ENCODE data around the gene ROBO2. TPM values are rescaled to one million over a fixed set of nuclear protein-coding genes. Genes with fewer than 3 reads are reported as not detected.

Gene ROBO2
- total RNA-seq, 2 experiments from 2014 or later, result not detected

GRCh38 chr3:77475507-77475906 lies 435.6 kb downstream of the ROBO2 start:
- Mint-ChIP-seq H3K4me3 (no peak overlapping the region), H3K9me3 (peaks cover 40% of the 10 kb centered on the region), H3K27ac (no peak overlapping the region), H3K4me1 (ENCODE audit: low read depth) (no peaks in the 10 kb centered on the region), H3K27me3 (no peaks in the 10 kb centered on the region), H3K36me3 (no peaks in the 10 kb centered on the region)
- POLR2A ChIA-PET, result no interaction called here
- no peak for DNase-seq
- CTCF ChIA-PET, result no interaction called here
- intact Hi-C loops (cut with micrococcal nuclease), result no loop called here

- no peak overlapping the region for H3K4me3 Mint-ChIP-seq
- H3K36me3 Mint-ChIP-seq, result no peaks in the 10 kb centered on the region
- intact Hi-C loops (cut with micrococcal nuclease), result no loop called here
- no peak for DNase-seq
- H3K27ac Mint-ChIP-seq, result no peak overlapping the region
- no peaks in the 10 kb centered on the region for H3K4me1 Mint-ChIP-seq (ENCODE audit: low read depth)
- H3K9me3 Mint-ChIP-seq, result peaks cover 24% of the 10 kb centered on the region
- ChIA-PET CTCF (no interaction called here), POLR2A (no interaction called here)
- H3K27me3 Mint-ChIP-seq, result no peaks in the 10 kb centered on the region
Measured at GRCh38 chr3:77479021-77479420, 439.1 kb downstream of the ROBO2 start.

GRCh38 chr3:77489216-77489615 lies 449.3 kb downstream of the ROBO2 start:
- no peaks in the 10 kb centered on the region for H3K4me1 Mint-ChIP-seq (ENCODE audit: low read depth)
- intact Hi-C loops (cut with micrococcal nuclease), result no loop called here
- no peaks in the 10 kb centered on the region for H3K36me3 Mint-ChIP-seq
- ChIA-PET POLR2A (no interaction called here), CTCF (no interaction called here)
- DNase-seq, result no peak
- no peak overlapping the region for H3K4me3 Mint-ChIP-seq
- peaks cover 38% of the 10 kb centered on the region for H3K9me3 Mint-ChIP-seq
- no peaks in the 10 kb centered on the region for H3K27me3 Mint-ChIP-seq
- no peak overlapping the region for H3K27ac Mint-ChIP-seq

GRCh38 chr3:77491961-77492360 lies 452.1 kb downstream of the ROBO2 start:
- Mint-ChIP-seq H3K27ac (no peak overlapping the region), H3K9me3 (peaks cover 19% of the 10 kb centered on the region), H3K4me1 (ENCODE audit: low read depth) (no peaks in the 10 kb centered on the region), H3K27me3 (no peaks in the 10 kb centered on the region), H3K4me3 (no peak overlapping the region), H3K36me3 (no peaks in the 10 kb centered on the region)
- no peak for DNase-seq
- intact Hi-C loops (cut with micrococcal nuclease), result no loop called here
- ChIA-PET POLR2A (no interaction called here), CTCF (no interaction called here)

- no peaks in the 10 kb centered on the region for H3K4me1 Mint-ChIP-seq (ENCODE audit: low read depth)
- H3K4me3 Mint-ChIP-seq, result no peak overlapping the region
- POLR2A ChIA-PET, result no interaction called here
- H3K27me3 Mint-ChIP-seq, result no peaks in the 10 kb centered on the region
- H3K9me3 Mint-ChIP-seq, result peaks cover 17% of the 10 kb centered on the region
- H3K27ac Mint-ChIP-seq, result no peak overlapping the region
- intact Hi-C loops (cut with micrococcal nuclease), result no loop called here
- DNase-seq, result no peak
- CTCF ChIA-PET, result no interaction called here
- no peaks in the 10 kb centered on the region for H3K36me3 Mint-ChIP-seq
Measured at GRCh38 chr3:77500721-77501120, 460.8 kb downstream of the ROBO2 start.

GRCh38 chr3:77506384-77506783 lies 466.5 kb downstream of the ROBO2 start:
- no peak for DNase-seq
- H3K9me3 Mint-ChIP-seq, result peaks cover 16% of the 10 kb centered on the region
- ChIA-PET POLR2A (no interaction called here), CTCF (no interaction called here)
- H3K36me3 Mint-ChIP-seq, result no peaks in the 10 kb centered on the region
- no peaks in the 10 kb centered on the region for H3K4me1 Mint-ChIP-seq (ENCODE audit: low read depth)
- no peak overlapping the region for H3K4me3 Mint-ChIP-seq
- H3K27me3 Mint-ChIP-seq, result no peaks in the 10 kb centered on the region
- no peak overlapping the region for H3K27ac Mint-ChIP-seq
- intact Hi-C loops (cut with micrococcal nuclease), result no loop called here

- intact Hi-C loops (cut with micrococcal nuclease), result no loop called here
- ChIA-PET POLR2A (no interaction called here), CTCF (no interaction called here)
- no peaks in the 10 kb centered on the region for H3K36me3 Mint-ChIP-seq
- no peak overlapping the region for H3K4me3 Mint-ChIP-seq
- H3K9me3 Mint-ChIP-seq, result peaks cover 12% of the 10 kb centered on the region
- no peak overlapping the region for H3K27ac Mint-ChIP-seq
- no peak for DNase-seq
- no peaks in the 10 kb centered on the region for H3K27me3 Mint-ChIP-seq
- no peaks in the 10 kb centered on the region for H3K4me1 Mint-ChIP-seq (ENCODE audit: low read depth)
Measured at GRCh38 chr3:77513542-77513941, 473.6 kb downstream of the ROBO2 start.

- Mint-ChIP-seq H3K9me3 (peaks cover 12% of the 10 kb centered on the region), H3K27ac (no peak overlapping the region), H3K27me3 (no peaks in the 10 kb centered on the region), H3K36me3 (no peaks in the 10 kb centered on the region), H3K4me3 (no peak overlapping the region), H3K4me1 (ENCODE audit: low read depth) (no peaks in the 10 kb centered on the region)
- CTCF ChIA-PET, result no interaction called here
- no peak for DNase-seq
- POLR2A ChIA-PET, result no interaction called here
- intact Hi-C loops (cut with micrococcal nuclease), result no loop called here
Measured at GRCh38 chr3:77514766-77515165, 474.9 kb downstream of the ROBO2 start.

- Mint-ChIP-seq H3K27me3 (no peaks in the 10 kb centered on the region), H3K36me3 (no peaks in the 10 kb centered on the region), H3K4me3 (no peak overlapping the region), H3K9me3 (peaks cover 13% of the 10 kb centered on the region), H3K27ac (no peak overlapping the region), H3K4me1 (ENCODE audit: low read depth) (no peaks in the 10 kb centered on the region)
- DNase-seq, result no peak
- intact Hi-C loops (cut with micrococcal nuclease), result no loop called here
- CTCF ChIA-PET, result no interaction called here
- POLR2A ChIA-PET, result no interaction called here
Measured at GRCh38 chr3:77524463-77524862, 484.6 kb downstream of the ROBO2 start.

GRCh38 chr3:77524946-77525682 lies 485.2 kb downstream of the ROBO2 start:
- Mint-ChIP-seq H3K36me3 (no peaks in the 10 kb centered on the region), H3K9me3 (peaks cover 13% of the 10 kb centered on the region), H3K27ac (no peak overlapping the region), H3K4me3 (no peak overlapping the region), H3K4me1 (ENCODE audit: low read depth) (no peaks in the 10 kb centered on the region), H3K27me3 (no peaks in the 10 kb centered on the region)
- DNase-seq, result no peak
- intact Hi-C loops (cut with micrococcal nuclease), result no loop called here
- ChIA-PET CTCF (no interaction called here), POLR2A (no interaction called here)

- no peak for DNase-seq
- no peak overlapping the region for H3K27ac Mint-ChIP-seq
- CTCF ChIA-PET, result no interaction called here
- H3K4me1 Mint-ChIP-seq (ENCODE audit: low read depth), result no peaks in the 10 kb centered on the region
- intact Hi-C loops (cut with micrococcal nuclease), result no loop called here
- no peaks in the 10 kb centered on the region for H3K36me3 Mint-ChIP-seq
- POLR2A ChIA-PET, result no interaction called here
- peaks cover 13% of the 10 kb centered on the region for H3K9me3 Mint-ChIP-seq
- no peaks in the 10 kb centered on the region for H3K27me3 Mint-ChIP-seq
- no peak overlapping the region for H3K4me3 Mint-ChIP-seq
Measured at GRCh38 chr3:77526573-77527113, 486.7 kb downstream of the ROBO2 start.

GRCh38 chr3:77529522-77529921 lies 489.6 kb downstream of the ROBO2 start:
- H3K9me3 Mint-ChIP-seq, result peaks cover 17% of the 10 kb centered on the region
- CTCF ChIA-PET, result no interaction called here
- DNase-seq, result no peak
- no peaks in the 10 kb centered on the region for H3K27me3 Mint-ChIP-seq
- no peaks in the 10 kb centered on the region for H3K4me1 Mint-ChIP-seq (ENCODE audit: low read depth)
- H3K4me3 Mint-ChIP-seq, result no peak overlapping the region
- POLR2A ChIA-PET, result no interaction called here
- no peaks in the 10 kb centered on the region for H3K36me3 Mint-ChIP-seq
- H3K27ac Mint-ChIP-seq, result no peak overlapping the region
- intact Hi-C loops (cut with micrococcal nuclease), result no loop called here

- intact Hi-C loops (cut with micrococcal nuclease), result no loop called here
- Mint-ChIP-seq H3K27me3 (no peaks in the 10 kb centered on the region), H3K4me3 (no peak overlapping the region), H3K27ac (no peak overlapping the region), H3K9me3 (peaks cover 15% of the 10 kb centered on the region), H3K36me3 (no peaks in the 10 kb centered on the region), H3K4me1 (ENCODE audit: low read depth) (no peaks in the 10 kb centered on the region)
- ChIA-PET CTCF (no interaction called here), POLR2A (no interaction called here)
- DNase-seq, result no peak
Measured at GRCh38 chr3:77530870-77531269, 491.0 kb downstream of the ROBO2 start.

All from activated CD4-positive, alpha-beta memory T cell treated with anti-CD3 and anti-CD28 coated beads for 36 hours (primary cell).